HEK293 (cell line): ENCODE data around the gene RGL4.

ENCODE experiments used
- KLF9 ChIP-seq: fragments of 450-650 bp; formaldehyde crosslinking; IDR thresholded peaks from 2 replicates; pipeline ENCODE4 v1.5.1; 2016; ENCODE audit warnings: missing biosample characterization, missing genetic modification characterization, low read depth
- SALL2 ChIP-seq: fragments of 450-650 bp; formaldehyde crosslinking; IDR thresholded peaks from 2 replicates; pipeline ENCODE4 v1.5.0; 2017; ENCODE audit warnings: missing biosample characterization, mild to moderate bottlenecking, missing genetic modification characterization, borderline replicate concordance
- SP2 ChIP-seq: fragments of 450-650 bp; formaldehyde crosslinking; IDR thresholded peaks from 2 replicates; pipeline ENCODE4 v1.5.1; 2016; ENCODE audit warnings: missing biosample characterization, missing genetic modification characterization
- TF ChIP-seq, protein P1 (sequence below): fragments of 450-650 bp; formaldehyde crosslinking; IDR thresholded peaks from 2 replicates; pipeline ENCODE4 v1.5.1; 2016; ENCODE audit warnings: missing biosample characterization, missing genetic modification characterization
- TF ChIP-seq, protein P2 (sequence below): fragments of 450-650 bp; formaldehyde crosslinking; IDR thresholded peaks from 2 replicates; pipeline ENCODE4 v1.5.1; 2017; ENCODE audit warnings: missing biosample characterization, missing genetic modification characterization
- TF ChIP-seq, protein P3 (sequence below): fragments of 450-650 bp; formaldehyde crosslinking; IDR thresholded peaks from 2 replicates; pipeline ENCODE4 v1.5.1; 2016; ENCODE audit warnings: missing biosample characterization, missing genetic modification characterization, low read depth
- TF ChIP-seq, protein P4 (sequence below): fragments of 450-650 bp; formaldehyde crosslinking; IDR thresholded peaks from 2 replicates; pipeline ENCODE4 v1.5.1; 2016; ENCODE audit warnings: missing biosample characterization, missing genetic modification characterization
- TF ChIP-seq, protein P5 (sequence below): fragments of 450-650 bp; formaldehyde crosslinking; IDR thresholded peaks from 2 replicates; pipeline ENCODE4 v1.5.1; 2016; ENCODE audit warnings: missing biosample characterization, missing genetic modification characterization

DNA sequence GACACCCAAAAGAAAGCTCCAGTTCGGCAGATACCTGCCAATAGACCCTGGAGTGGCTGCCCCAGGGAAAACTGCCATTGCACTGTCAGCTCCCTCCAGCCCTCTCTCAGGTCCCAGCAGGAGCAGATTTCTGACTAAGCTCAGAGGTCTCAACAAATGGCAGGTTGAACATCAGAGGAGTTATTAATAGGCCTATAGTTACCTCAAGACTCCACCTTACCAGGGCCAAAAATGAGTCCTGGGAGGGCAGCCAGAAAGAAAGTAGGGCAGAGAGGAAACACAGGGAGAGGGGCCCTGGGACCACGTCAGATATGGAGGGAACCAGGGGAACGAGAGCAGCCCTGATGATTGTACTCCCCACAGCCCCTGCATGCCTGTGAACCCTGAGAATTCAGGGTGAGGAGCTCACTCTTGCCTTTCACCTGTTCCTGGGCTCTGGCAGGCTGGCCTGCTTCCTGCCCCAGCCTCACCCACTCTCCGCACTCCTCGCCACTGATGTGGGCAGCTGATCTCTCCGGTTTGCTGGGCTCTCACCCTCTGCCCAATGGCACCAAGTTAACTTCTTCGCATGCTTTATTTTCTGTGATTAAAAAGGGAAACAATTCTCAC lies 4.3 kb upstream of the RGL4 start:
- TF ChIP-seq, protein P1, sequence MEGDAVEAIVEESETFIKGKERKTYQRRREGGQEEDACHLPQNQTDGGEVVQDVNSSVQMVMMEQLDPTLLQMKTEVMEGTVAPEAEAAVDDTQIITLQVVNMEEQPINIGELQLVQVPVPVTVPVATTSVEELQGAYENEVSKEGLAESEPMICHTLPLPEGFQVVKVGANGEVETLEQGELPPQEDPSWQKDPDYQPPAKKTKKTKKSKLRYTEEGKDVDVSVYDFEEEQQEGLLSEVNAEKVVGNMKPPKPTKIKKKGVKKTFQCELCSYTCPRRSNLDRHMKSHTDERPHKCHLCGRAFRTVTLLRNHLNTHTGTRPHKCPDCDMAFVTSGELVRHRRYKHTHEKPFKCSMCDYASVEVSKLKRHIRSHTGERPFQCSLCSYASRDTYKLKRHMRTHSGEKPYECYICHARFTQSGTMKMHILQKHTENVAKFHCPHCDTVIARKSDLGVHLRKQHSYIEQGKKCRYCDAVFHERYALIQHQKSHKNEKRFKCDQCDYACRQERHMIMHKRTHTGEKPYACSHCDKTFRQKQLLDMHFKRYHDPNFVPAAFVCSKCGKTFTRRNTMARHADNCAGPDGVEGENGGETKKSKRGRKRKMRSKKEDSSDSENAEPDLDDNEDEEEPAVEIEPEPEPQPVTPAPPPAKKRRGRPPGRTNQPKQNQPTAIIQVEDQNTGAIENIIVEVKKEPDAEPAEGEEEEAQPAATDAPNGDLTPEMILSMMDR, result no peak
- TF ChIP-seq, protein P2, sequence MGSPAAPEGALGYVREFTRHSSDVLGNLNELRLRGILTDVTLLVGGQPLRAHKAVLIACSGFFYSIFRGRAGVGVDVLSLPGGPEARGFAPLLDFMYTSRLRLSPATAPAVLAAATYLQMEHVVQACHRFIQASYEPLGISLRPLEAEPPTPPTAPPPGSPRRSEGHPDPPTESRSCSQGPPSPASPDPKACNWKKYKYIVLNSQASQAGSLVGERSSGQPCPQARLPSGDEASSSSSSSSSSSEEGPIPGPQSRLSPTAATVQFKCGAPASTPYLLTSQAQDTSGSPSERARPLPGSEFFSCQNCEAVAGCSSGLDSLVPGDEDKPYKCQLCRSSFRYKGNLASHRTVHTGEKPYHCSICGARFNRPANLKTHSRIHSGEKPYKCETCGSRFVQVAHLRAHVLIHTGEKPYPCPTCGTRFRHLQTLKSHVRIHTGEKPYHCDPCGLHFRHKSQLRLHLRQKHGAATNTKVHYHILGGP (tag by site-specific recombination), result no peak
- TF ChIP-seq KLF9 (tag by site-specific recombination) (no peak), SP2 (no peak), SALL2 (tag by site-specific recombination) (no peak)
- TF ChIP-seq, protein P3, sequence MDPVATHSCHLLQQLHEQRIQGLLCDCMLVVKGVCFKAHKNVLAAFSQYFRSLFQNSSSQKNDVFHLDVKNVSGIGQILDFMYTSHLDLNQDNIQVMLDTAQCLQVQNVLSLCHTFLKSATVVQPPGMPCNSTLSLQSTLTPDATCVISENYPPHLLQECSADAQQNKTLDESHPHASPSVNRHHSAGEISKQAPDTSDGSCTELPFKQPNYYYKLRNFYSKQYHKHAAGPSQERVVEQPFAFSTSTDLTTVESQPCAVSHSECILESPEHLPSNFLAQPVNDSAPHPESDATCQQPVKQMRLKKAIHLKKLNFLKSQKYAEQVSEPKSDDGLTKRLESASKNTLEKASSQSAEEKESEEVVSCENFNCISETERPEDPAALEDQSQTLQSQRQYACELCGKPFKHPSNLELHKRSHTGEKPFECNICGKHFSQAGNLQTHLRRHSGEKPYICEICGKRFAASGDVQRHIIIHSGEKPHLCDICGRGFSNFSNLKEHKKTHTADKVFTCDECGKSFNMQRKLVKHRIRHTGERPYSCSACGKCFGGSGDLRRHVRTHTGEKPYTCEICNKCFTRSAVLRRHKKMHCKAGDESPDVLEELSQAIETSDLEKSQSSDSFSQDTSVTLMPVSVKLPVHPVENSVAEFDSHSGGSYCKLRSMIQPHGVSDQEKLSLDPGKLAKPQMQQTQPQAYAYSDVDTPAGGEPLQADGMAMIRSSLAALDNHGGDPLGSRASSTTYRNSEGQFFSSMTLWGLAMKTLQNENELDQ, result no peak
- TF ChIP-seq, protein P4, sequence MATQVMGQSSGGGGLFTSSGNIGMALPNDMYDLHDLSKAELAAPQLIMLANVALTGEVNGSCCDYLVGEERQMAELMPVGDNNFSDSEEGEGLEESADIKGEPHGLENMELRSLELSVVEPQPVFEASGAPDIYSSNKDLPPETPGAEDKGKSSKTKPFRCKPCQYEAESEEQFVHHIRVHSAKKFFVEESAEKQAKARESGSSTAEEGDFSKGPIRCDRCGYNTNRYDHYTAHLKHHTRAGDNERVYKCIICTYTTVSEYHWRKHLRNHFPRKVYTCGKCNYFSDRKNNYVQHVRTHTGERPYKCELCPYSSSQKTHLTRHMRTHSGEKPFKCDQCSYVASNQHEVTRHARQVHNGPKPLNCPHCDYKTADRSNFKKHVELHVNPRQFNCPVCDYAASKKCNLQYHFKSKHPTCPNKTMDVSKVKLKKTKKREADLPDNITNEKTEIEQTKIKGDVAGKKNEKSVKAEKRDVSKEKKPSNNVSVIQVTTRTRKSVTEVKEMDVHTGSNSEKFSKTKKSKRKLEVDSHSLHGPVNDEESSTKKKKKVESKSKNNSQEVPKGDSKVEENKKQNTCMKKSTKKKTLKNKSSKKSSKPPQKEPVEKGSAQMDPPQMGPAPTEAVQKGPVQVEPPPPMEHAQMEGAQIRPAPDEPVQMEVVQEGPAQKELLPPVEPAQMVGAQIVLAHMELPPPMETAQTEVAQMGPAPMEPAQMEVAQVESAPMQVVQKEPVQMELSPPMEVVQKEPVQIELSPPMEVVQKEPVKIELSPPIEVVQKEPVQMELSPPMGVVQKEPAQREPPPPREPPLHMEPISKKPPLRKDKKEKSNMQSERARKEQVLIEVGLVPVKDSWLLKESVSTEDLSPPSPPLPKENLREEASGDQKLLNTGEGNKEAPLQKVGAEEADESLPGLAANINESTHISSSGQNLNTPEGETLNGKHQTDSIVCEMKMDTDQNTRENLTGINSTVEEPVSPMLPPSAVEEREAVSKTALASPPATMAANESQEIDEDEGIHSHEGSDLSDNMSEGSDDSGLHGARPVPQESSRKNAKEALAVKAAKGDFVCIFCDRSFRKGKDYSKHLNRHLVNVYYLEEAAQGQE (tag by site-specific recombination), result no peak
- TF ChIP-seq, protein P5, sequence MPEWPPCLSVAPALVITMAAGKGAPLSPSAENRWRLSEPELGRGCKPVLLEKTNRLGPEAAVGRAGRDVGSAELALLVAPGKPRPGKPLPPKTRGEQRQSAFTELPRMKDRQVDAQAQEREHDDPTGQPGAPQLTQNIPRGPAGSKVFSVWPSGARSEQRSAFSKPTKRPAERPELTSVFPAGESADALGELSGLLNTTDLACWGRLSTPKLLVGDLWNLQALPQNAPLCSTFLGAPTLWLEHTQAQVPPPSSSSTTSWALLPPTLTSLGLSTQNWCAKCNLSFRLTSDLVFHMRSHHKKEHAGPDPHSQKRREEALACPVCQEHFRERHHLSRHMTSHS, result no peak
